Transverse colon (tissue), 4 donors: ENCODE results near the gene MAST2.

Experiments
- CTCF ChIP-seq, 5 experiments: fragments of 200-600 bp in 3 of 5; fragments of 450-650 bp in 2 of 5; sonication (generic) in 3 of 5; IDR thresholded peaks; 1 replicate in 2 of 5; 2 replicates in 3 of 5; pipeline ENCODE4 v1.5.1; 2016 to 2017; ENCODE audit warnings: antibody characterized with exemption in 5 of 5, inconsistent platforms in 3 of 5, mild to moderate bottlenecking in 2 of 5, moderate library complexity in 1 of 5
- EP300 ChIP-seq: sonication (generic); formaldehyde crosslinking; IDR thresholded peaks from one replicate; pipeline ENCODE4 v1.6.1; 2017; ENCODE audit warnings: antibody characterized with exemption, low read depth
- POLR2A ChIP-seq: fragments of 450-650 bp; IDR thresholded peaks from one replicate; pipeline ENCODE4 v1.6.1; 2016; ENCODE audit warnings: antibody characterized with exemption, mild to moderate bottlenecking, moderate library complexity
- POLR2AphosphoS5 ChIP-seq, 3 donors: sonication (generic); formaldehyde crosslinking; IDR thresholded peaks; one replicate each; pipeline ENCODE4 v1.6.1; 2016; ENCODE audit warnings: antibody characterized with exemption in 3 of 3

- TF ChIP-seq POLR2A (no peak), CTCF (IDR thresholded peaks at IDR 0.05) (no peak), POLR2AphosphoS5 (IDR thresholded peaks at IDR 0.05) (no peak), EP300 (no peak)
Observed at GRCh38 chr1:46011121-46011695, 207.8 kb downstream of the MAST2 start.
